CMK (cell line): Measurements from ENCODE around the gene C16orf89.
A peak's percentile ranks its signal among the peaks of the same experiment; 100 is the strongest.

ENCODE experiments used
- DNase-seq: peaks from one replicate; pipeline ENCODE4 v3.0.0-alpha.2; 2010; ENCODE audit warnings: low read depth

C16orf89 gene

GRCh38 chr16:5003828-5004227, 61.9 kb downstream of the C16orf89 start:
- no peak for DNase-seq

- no peak for DNase-seq
These were observed 62.5 kb downstream of the C16orf89 start for GRCh38 chr16:5003211-5003610.

GRCh38 chr16:5002699-5003143, 63.0 kb downstream of the C16orf89 start:
- DNase-seq: no peak

- DNase-seq: no peak
These were observed 63.8 kb downstream of the C16orf89 start for GRCh38 chr16:5001986-5002385.

- peak; percentile 69 for DNase-seq
These were observed 64.2 kb downstream of the C16orf89 start for GRCh38 chr16:5001571-5001970.

GRCh38 chr16:5000573-5001001, 65.2 kb downstream of the C16orf89 start:
- DNase-seq: no peak

- no peak for DNase-seq
These were observed 70.9 kb downstream of the C16orf89 start for GRCh38 chr16:4994719-4995434.
